Adipose tissue (tissue), 3 donors: ENCODE measurements around the gene SIRT7. TPM values are rescaled to one million over a fixed set of nuclear protein-coding genes. Genes with fewer than 3 reads are reported as not detected.

Experiments
- H3K27ac ChIP-seq: one replicate; pipeline ENCODE4 v1.5.1; 2013; ENCODE audit warnings: low read depth, low read length
- WGBS, 3 donors: extraction: QIAGEN DNeasy Blood & Tissue Kit; methylation state at CpG; one replicate each; pipeline ENCODE4 v1.1.7; 2013; 5-methylcytosine and 5-hydroxymethylcytosine counted together
- polyA plus RNA-seq, 3 donors: library from polyadenylated mRNA; stranded (reverse); fragments of 200-250 nt; gene quantifications; one replicate each; pipeline ENCODE4 v1.2.3, GENCODE V29; 2013
- donor health status: healthy with polysubstance abuse.
- donor health status: Bipolar disorder and iron deficiency.
- donor health status: healthy.

Gene SIRT7
- polyA plus RNA-seq, 3 donors, result 12.6 to 19.6 (median 19.0) TPM

GRCh38 chr17:81911277-81911961, 6.6 kb downstream of the SIRT7 start, which contains the start of gene PCYT2:
Gene PCYT2, minus strand, starts transcription at chr17:81911399. Its CDS starts 44 bp downstream, at chr17:81911355.
- WGBS, 3 donors, result 3 to 5% (median 4%) methylated on average over 39 to 84 of the region's 84 CpGs
- H3K27ac ChIP-seq, result no peak within 1 kb of the TSS

- 0 to 1% (median 1%) methylated on average over 39 to 55 of the region's 55 CpGs for WGBS, 3 donors
- H3K27ac ChIP-seq, result no peak overlapping the region
Observed at GRCh38 chr17:81910840-81911276, 7.1 kb downstream of the SIRT7 start.

GRCh38 chr17:81909966-81910839, 7.8 kb downstream of the SIRT7 start:
- WGBS, 3 donors, result 27 to 39% (median 33%) methylated on average over 23 of the region's 23 CpGs

GRCh38 chr17:81909231-81909630, 8.7 kb downstream of the SIRT7 start:
- WGBS, 3 donors, result 91 to 93% (median 92%) methylated on average over 12 of the region's 12 CpGs
- H3K27ac ChIP-seq, result no peak overlapping the region

More at GRCh38 chr17:81909966-81910839, 7.8 kb downstream of the SIRT7 start:
- no peak overlapping the region for H3K27ac ChIP-seq

GRCh38 chr17:81908793-81909192, 9.2 kb downstream of the SIRT7 start:
- 93 to 95% (median 94%) methylated on average over 11 of the region's 11 CpGs for WGBS, 3 donors
- no peak overlapping the region for H3K27ac ChIP-seq

GRCh38 chr17:81907219-81908145, 10.5 kb downstream of the SIRT7 start:
- WGBS, 3 donors, result 94 to 95% (median 94%) methylated on average over 26 of the region's 26 CpGs
- H3K27ac ChIP-seq, result no peak overlapping the region

- 88 to 93% (median 91%) methylated on average over 15 of the region's 15 CpGs for WGBS, 3 donors
- no peak overlapping the region for H3K27ac ChIP-seq
Observed at GRCh38 chr17:81906476-81907218, 11.3 kb downstream of the SIRT7 start.

- no peak overlapping the region for H3K27ac ChIP-seq
- WGBS, 3 donors, result 92 to 97% (median 95%) methylated on average over 10 of the region's 10 CpGs
Observed at GRCh38 chr17:81905993-81906392, 12.0 kb downstream of the SIRT7 start.

- 94 to 96% (median 96%) methylated on average over 16 of the region's 16 CpGs for WGBS, 3 donors
- H3K27ac ChIP-seq, result no peak overlapping the region
Observed at GRCh38 chr17:81905424-81905875, 12.5 kb downstream of the SIRT7 start.

GRCh38 chr17:81904600-81905423, 13.2 kb downstream of the SIRT7 start:
- 91 to 92% (median 91%) methylated on average over 27 to 28 of the region's 28 CpGs for WGBS, 3 donors
- H3K27ac ChIP-seq, result no peak overlapping the region

- WGBS, 3 donors, result 94 to 96% (median 94%) methylated on average over 24 of the region's 24 CpGs
- H3K27ac ChIP-seq, result no peak overlapping the region
Observed at GRCh38 chr17:81903896-81904599, 13.9 kb downstream of the SIRT7 start.

GRCh38 chr17:81903415-81903831, 14.6 kb downstream of the SIRT7 start:
- WGBS, 3 donors, result 93 to 99% (median 97%) methylated on average over 10 of the region's 10 CpGs
- no peak overlapping the region for H3K27ac ChIP-seq

GRCh38 chr17:81902653-81903414, 15.1 kb downstream of the SIRT7 start:
- 30 to 37% (median 34%) methylated on average over 42 to 47 of the region's 47 CpGs for WGBS, 3 donors
- no peak overlapping the region for H3K27ac ChIP-seq

- no peak within 1 kb of the TSS for H3K27ac ChIP-seq
Observed at GRCh38 chr17:81902023-81902652, 15.8 kb downstream of the SIRT7 start, which contains the start of gene NPB. Gene NPB, plus strand, starts transcription at chr17:81902238. Its CDS starts 40 bp downstream, at chr17:81902278.

More at GRCh38 chr17:81902023-81902652, 15.8 kb downstream of the SIRT7 start, which contains the start of gene NPB:
- 1 to 2% (median 1%) methylated on average over 54 to 78 of the region's 79 CpGs for WGBS, 3 donors
